SK-N-MC (cell line): ENCODE results near the gene ZNF81.
"Not testable (repeated sequence)": the region's sequence is repeated elsewhere in the genome, so short reads cannot be mapped to it uniquely, and the experiment has no call there.

ENCODE experiments used
- EZH2 ChIP-seq: fragments of 200-600 bp; sonication (generic); IDR thresholded peaks from one replicate; pipeline ENCODE4 v1.6.1; 2017; ENCODE audit warnings: antibody characterized with exemption
- POLR2AphosphoS5 ChIP-seq: IDR thresholded peaks from 2 replicates; pipeline ENCODE4 v1.6.1; 2012; ENCODE audit warnings: mild to moderate bottlenecking, low read depth, low read length, borderline replicate concordance

DNA sequence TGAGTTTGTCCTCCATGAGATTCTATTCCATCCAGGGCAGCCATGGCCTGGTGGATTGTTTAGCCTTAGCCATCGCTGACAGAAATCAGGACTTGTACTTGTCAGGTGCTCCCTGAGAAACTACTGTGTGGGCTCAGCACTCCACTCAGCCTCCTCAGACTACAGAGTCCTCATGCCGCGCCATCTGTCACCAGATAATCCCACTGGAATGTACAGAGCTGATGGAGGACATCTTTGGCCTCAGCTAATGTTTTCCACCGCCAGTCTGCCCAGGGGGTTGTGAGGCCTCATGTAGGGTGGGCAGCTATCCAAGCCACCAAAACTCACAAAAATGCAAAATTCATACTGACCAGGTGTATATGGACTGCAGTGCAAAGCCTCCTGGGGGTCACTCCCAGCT, 121.5 kb downstream of the ZNF81 start:
- TF ChIP-seq POLR2AphosphoS5, EZH2: not testable (repeated sequence)
